Measurements from ENCODE around the gene ACOX2.

ACOX2 gene

DNA sequence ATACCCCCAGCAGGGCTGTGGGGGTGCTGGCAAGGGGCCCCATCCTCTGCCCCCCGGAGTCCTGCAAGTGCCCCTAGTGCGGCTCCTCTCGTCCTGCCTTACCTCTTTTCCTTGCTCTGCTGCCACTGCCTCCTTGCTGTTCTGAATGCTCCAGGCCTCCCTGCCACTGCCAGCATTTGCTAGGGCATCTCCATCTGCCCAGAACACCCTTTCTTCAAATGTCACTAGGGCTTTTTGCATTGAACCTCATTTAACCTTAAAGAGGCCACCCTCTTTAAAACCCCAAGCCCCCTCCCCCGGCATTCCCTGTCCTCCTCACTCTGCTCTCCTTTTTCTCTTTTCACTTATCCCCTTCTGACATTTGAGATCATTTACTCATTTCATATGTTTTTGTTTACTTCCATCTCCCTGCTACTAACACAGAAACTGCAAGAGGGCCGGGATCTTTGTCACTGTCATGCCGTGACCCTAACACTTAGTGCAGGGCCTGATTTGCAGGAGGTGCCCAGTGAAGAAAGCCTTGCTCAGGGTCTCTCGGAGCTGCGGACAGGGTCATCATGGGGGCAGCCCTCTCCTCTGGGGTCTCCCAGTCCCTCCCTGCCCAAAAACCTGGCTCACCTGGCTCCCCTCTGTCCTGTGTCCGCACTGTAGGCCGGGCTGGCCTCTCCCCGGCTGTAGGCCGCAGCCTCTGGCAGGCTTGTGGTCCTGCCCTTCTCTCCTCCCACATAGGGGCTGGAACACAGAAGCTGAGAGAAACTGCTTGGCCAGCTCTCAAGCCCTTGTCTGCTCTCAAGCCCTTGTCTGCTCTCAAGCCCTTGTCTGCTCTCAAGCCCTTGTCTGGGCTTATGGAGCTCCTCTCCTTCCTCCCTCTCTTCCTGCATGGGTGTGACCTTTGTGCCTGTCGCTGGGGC, at the start of gene ACOX2:
TSS of gene ACOX2 (minus strand) at position 690 of the 911 bp plus-strand sequence. CDS start 2,084 bp downstream, outside the sequence.
- DNase-seq = no peak

DNA sequence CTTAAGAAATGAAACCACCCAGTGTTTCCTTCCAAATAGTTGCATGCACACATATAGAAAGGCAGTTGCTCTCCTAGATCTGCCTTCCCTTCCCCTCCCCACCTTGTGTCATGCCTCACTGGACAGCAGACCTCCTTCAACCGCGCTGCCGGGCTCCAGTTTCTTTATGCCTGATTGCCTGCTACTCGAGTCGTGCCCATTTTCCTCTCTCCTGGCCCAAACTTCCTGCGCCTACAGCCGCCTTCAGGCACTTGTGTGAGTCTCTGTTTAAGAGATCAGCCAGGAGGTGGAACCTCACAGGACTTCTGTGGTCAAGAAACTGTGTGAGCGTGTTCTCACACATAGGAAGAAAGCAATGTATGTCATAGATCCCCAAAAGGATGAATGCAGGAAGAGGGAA, 49.0 kb upstream of the ACOX2 start:
- no peak for DNase-seq

DNA sequence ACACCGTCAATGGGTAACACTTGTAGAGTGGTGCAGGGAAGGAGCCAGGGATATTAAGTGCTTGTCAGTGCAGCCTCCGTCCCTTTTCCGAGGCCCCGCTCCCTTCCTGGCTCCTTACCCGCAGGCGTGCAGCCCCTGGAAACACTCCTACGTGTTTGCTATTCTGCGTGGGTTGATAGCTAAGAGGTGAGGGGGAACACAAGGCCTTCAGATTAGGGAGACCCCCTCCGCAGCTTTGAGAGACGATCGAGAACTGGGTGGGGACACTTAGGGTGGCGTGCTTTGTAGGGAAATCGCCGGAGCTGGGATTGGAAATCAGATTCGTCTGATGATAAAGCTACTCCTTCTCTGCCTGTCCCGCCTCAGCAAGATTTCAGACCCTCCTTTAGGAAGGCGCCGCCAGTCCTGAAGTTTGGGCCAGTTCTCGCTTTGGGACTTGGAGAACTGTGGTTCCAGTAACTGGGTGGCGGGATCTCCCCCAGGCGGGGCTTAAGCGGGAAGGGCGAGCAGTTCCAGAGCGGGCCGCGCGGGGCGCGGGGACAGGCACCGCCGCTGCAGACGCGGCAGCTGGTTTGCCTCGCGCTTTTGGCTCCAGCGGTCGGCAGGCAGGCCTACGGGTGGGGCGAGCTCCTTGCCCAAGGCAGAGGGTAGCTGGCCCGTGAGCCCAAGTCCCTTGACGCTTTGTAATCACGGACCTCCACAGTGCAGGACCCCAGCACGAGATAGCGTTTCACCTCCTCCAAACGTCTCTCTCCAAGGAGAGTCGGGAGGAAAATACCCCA, 48.2 kb upstream of the ACOX2 start:
- DNase-seq = peak; percentile 41

DNA sequence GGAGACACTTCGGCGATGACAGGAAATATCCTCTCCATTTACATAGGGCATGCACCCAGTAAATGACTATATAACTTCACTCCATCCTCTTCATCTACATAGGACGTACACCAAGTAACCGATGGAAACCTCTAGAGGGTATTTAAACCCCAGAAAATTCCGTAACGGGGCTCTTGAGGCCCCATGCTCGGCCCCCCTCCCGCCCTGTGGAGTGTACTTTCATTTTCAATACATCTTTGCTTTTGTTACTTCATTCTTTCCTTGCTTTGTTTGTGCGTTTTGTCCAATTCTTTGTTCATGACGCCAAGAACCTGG, 47.7 kb upstream of the ACOX2 start:
- no peak for DNase-seq

DNA sequence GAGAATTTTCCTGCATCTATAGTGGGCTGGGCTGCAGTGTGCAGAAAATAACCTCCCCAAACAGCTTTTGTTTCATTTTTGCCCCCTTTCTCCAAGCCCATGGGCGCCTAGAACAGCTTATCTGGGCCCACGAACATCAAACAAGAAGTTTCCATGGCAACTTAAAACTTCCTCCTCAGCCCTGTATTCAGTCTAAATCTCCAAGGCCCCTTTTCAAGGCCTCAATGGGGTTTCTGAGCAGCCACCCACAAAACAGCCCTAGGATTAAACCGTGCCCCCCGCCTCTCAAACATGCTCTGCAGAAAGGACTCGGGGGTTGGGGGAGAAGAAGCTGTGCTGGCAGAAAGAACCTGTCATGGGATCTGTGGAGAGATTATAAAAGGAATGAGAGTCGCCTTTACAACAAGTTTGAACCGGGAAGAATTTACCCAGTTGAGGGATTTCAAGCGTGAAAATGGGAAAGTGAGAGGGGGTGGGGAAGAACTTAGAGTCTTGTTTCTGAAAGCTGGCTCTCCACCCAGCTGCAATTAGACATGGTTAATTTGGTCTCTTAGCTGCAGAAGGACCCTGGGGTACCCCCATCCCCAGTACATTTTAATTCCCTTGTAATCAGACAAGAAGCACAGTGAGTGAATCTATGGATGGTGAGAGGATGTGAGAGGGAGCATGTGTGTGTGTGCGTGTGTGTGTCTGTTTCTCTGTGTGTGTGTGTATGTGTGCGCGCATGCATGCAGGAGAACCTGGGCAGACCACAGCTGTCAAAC, 44.5 kb upstream of the ACOX2 start:
- DNase-seq = no peak

DNA sequence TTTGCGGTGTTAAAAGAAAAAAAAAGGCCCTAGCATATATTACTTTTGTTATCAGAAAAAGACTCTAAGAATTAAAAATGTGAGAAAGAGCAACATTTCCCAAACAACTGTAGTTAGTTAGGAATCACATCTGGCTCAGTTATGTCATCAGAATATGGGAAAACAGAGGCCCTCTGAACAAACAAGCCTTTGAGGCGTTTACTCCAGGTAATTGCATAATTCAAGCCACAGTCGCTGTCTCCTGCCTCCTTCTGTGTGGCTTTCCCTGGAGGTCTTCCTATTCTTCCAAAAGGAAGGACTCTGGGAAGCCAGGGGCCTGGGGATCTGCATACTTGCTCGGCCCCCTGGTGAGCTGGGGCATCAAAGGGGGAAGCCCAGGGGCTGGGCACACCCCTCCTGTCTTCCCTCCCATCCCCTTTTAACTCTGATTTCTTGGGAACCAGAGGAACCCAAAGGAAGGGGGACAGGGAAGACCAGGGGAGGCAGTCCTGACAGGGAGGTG, 43.9 kb upstream of the ACOX2 start:
- no peak for DNase-seq

DNA sequence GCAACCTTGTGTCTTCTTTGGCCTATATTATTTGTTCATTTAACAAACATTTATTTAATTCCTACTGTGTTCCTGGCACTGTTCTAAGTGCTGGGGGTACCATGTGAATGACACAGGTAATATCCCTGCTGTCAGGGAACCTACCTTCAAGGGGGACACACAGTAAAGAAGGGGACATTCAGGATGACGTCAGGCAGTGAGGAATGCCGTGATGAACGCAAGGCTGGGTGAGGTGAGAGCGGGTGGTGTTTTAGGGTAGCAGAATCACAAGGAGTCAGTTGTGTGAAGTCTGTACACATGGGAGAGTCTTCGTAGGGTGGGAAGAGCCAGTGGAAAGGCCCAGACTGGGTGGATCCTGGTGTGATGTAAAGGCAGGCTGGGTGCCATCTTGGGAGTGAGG, 41.9 kb upstream of the ACOX2 start:
- no peak for DNase-seq

DNA sequence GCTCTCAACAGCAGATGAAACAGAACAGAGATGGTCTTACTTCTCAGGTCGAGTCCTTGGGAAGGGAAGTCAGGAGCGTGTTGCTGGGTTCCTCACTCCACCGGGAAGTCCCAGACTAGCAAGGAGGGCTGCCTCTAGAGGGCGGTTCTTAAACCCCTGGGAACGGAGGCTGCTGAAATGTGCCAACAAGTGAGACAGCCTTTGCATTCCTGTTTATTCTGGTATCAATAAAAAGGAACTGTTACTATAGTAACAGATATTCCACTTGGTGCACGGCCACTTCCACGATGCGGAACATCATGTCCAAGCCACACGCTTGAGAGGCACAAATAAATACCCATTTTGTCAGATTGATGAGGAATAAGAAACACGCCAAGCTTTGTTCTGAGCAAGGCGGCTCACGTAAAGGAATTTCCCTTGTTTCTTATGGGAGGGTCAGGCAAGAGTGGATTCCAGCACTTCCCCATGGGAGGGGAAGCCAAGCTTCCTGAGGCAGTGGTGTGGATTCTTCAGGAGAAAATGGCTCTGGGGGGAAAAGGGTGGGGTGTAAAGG, 40.4 kb upstream of the ACOX2 start, which contains the start of gene FAM107A:
TSS of gene FAM107A (minus strand) at position 123 of the 553 bp plus-strand sequence. CDS start 7,531 bp downstream, outside the sequence.
- no peak for DNase-seq

DNA sequence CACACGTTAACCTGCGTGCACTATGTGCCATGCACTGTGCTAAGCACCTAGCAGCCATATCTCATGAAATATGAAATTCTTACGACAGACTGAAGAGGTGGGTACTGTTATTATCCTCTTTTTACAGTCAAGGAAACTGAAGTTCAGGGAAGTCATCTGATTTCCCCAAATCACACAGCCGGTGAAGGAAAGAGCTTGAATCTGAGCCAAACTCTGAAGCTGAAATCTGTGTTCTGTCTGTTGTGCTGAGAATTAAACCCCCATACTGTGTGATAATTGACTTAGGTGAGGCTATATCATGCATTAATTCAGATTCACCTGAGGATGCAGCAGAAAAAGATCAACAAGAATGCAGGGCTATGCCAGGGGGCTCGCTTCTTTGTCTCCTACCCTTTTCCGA, 39.7 kb upstream of the ACOX2 start:
- no peak for DNase-seq

DNA sequence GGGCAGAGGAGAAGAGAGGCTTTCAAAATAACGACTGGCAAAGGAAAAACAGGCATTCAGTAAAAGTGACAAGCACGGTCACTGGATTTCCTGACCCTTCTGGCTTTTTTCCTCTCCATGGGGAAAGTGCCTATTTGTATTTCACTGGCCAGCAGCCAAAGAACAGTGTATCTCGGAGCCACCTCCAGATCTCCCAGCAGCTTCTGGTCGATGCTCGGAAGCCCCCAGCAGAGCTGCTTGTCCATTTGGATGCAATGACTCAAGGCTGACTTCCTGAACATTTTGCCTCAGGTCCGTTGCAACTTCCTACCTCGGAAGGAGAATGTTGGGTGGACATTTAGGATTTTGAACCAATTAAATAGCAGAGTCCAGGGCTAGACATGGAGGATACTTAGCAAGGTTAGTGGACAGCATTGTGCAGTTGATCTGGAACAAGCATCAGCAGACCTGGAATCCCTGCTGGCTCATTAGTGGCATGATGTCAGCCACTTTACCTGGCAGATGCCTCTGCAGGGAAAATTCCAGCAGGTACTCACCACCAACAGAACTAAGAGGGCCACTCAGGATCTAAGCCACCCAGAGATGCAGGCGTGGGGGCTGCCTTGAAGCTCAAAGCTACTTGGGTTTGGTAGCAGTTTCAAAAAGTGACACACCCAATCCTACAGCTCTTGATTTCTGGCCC, 39.1 kb upstream of the ACOX2 start:
- no peak for DNase-seq

DNA sequence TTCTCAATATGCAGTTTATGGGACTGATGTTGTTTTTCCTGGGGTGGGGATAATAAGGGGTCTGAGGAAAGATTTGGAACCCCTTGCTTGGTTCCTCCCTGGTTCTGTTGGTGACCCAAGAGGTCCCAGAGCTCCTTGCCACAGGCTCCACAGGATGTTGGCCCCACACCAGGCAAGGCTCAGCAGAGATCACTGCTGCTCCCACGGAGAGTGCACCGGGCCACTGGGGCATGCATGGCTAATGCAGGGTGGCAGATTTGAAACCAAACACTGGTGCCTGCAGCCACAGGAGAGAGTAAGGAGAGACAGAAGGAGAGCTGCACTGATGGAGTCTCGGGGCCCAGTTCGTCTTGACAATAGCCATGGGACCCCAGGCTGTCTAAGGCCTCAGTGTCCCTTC, 37.7 kb upstream of the ACOX2 start:
- no peak for DNase-seq

DNA sequence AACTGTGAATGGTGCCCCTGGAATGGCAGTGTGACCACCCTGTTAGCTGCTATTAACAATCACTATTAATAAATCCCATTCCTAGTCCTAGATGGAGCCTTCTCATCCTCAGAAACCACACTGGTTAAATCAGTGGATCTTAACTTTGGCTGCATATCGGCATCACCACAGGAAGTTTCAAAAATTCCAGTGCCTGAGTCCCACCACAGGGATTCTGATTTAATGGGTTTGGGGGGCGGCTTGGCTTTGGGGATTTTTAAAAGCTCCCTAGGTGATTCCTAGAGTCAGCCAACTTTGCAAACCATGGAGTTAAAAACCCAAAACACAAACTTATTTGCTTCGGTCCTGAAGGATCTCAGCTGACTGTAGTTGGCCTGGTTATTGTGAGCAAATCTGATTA, 37.1 kb upstream of the ACOX2 start:
- DNase-seq = no peak

DNA sequence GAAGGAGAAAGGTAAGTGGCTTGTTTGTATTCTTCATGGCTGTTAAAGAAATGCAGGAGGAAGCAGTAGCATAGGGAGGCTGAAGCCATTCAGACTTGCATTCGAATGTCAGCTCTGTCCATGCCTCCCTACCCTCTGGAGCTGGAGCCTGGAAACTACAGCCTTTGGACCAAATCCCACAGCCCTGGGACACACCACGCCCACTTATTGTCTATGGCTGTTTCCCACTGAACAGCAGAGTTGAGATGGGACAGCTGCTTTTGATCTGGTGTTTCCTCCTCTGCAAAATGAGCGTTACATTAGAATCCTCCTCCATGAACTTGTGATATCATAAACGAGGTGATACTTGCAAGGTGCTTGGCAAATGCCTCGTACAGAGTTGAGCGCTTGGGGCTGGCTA, 36.6 kb upstream of the ACOX2 start:
- no peak for DNase-seq

DNA sequence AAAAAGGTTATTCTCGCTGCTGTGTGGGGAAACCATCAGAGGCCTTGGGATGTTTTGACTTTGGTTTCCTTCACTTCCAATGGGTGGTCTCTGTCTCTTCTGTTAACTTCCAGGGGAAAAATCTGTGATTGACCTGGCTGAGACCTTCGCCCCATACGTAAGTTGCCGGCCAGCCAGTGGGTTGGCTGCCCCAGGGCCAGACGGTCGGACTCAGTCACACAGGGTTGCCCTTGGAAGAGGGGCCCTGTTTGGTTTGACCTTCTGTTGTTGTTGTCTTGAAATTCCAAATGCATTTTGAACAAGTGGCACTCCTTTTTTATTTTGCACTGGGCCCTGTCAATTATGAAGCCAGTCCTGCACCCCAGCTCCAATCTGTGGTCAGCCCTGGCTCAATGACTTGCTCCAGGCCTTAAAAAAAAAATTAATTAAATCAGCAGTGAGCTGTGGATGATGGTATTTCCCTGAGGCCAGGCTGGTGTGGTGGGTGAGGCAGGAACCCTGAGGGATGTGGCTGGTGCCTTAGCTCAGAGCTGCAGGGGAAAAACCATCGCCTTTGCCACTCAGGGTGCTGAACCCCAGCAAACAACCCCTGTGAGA, 35.7 kb upstream of the ACOX2 start:
- DNase-seq = no peak

DNA sequence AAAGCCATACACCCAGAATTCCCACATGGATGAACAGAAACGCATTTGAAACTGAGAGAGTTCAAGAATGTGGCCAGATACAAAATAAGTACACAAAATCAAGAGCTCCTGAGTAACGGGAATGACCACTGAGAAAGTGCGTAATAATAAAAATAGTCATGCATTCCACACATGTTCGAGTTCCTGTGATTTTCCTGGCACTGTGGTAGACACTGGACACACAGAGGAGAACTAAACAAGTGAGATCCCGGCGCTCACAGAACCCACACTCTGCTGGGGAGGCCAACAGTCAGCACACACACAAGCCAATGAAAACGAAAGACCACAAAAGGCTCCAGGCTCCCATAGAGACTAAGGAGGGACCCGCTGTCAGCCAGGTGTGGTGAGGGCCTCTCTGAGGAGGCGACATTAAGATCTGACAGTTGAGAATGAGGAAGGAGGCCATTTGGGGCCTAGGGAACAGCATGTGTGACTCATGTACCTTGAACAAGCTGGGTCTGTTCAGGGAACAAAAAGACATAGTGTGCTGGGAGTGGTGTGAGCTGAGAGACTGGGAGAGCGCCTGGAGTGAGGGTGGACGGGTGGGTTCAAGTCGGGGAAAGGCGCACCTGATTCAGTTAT, 35.1 kb upstream of the ACOX2 start:
- no peak for DNase-seq

DNA sequence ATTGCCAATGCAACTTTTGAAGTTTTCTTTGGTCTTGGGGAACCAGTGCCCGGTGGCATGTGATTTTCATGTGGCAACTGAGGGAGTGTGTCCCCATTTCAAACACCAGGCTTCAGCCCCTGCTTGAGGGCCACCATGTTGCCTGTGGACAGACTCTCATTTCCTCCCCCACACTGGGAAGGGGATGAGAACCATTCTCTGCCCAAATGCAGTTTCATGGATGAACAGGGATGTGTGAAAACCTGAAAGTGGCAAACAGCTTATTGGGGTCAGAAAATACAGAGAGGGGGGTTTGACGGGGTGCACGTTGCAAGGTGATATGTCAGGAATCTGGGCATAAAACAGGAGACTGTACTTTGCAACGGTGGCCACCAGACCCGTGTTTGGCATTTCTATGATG, 33.9 kb upstream of the ACOX2 start:
- DNase-seq = no peak

DNA sequence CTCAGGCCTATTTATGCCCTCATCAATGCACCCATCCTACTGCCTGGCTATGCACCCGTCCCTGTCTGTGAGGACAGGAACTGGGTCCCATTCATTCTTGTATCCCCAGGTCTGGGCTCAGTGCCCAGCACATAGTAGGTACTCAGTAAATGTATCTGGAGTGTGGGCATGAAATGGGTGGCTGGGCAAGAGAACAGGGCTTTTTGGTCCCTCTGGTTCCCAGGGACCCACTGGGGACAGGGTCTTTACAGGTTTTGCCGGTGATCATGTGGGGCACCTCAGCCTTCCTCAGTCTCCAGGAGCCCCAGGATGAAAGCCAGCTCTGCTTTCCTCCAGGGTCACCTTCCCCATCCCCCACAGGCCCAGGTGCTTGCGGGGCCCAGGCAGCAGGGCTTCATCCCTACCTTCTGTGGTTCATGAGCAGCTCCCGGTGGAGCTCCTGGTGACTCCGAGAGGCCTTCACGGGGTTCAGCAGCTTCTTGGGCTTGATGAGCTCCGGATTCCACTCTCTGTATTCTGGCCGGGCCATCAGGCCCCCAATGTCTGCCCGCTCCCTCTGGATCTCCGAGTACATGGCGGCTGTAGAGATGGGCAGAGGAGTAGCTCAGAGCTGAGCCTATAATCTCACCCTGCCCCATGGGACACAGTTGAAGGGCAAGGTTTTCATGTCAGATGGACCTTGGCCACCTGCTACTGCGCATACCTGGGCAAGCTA, 32.5 kb upstream of the ACOX2 start:
- DNase-seq = no peak

DNA sequence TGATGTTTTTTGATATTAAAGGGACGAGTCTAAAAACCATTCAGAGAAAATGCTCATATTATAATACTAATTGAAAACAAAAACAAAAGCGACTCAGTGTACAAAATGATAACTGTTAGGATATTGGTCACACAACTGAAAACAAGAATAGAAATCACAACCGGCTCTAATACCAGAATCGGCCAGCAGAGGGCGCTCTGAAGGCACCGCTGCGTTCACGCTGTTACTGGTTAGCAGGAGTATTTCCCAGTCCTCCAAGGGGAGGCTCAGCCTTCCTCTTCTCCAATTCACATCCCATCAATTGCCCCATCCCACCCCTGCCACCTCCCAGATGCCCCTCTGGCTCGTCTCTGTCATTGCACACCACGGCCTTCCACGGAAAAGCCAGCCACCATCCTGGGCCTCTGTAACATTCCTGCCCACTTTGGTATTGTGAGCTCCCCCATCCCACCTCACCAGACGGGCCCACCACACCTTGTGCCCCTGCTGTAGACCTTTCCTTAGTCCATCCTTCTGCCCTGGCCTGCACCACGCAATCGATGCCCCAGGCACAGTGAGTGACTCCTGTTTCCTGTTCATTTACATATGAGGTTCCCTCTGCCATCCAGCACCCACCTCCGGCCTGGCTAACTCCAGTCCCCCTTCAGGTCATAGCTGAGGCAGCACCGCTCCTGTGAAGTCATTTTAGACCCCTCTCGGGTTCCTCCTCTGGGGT, 31.7 kb upstream of the ACOX2 start:
- peak; percentile 70 for DNase-seq

DNA sequence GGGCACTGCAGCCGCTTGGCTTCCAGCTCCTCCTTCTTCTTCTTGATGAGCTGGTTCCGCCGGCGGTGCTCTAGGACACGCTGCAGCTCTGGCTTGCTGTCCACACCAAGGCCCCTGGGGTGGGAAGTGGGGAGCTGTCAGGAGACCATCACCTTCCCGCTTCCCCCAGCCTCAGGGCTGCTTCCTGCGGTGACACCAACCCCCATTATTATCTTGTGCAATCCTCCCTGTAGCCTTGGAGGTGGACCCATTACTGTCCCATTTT, 30.2 kb upstream of the ACOX2 start:
- DNase-seq = no peak

All from CD4-positive, alpha-beta T cell treated with Interleukin-6 for 4 hours (primary cell).